DMS53 treated with DMSO at 0.1 percent for 48 hours (cell line): ENCODE measurements around the gene NDUFAF2.
"Not testable (repeated sequence)": the region's sequence is repeated elsewhere in the genome, so short reads cannot be mapped to it uniquely, and the experiment has no call there.

ENCODE experiments used
- DNase-seq: peaks from one replicate; lab custom pipeline; 2025; ENCODE audit not compliant: unreplicated experiment; lab: John Stamatoyannopoulos, UW

Gene NDUFAF2

GRCh38 chr5:60944904-60945812, at the start of gene NDUFAF2, which contains the start of gene ERCC8:
NDUFAF2 (plus strand) TSS chr5:60945205; CDS start chr5:60945256, 51 bp downstream.
ERCC8 (minus strand) TSS chr5:60945070; CDS start chr5:60945008, 62 bp downstream.
- DNase-seq: peak; percentile 78

GRCh38 chr5:60896991-60897390, 48.0 kb upstream of the NDUFAF2 start:
- DNase-seq: no peak

- no peak for DNase-seq
Measured at GRCh38 chr5:60903356-60903755, 41.6 kb upstream of the NDUFAF2 start.

GRCh38 chr5:60916646-60917045, 28.4 kb upstream of the NDUFAF2 start:
- no peak for DNase-seq

GRCh38 chr5:60918466-60918865, 26.5 kb upstream of the NDUFAF2 start:
- DNase-seq: no peak

- DNase-seq: no peak
Measured at GRCh38 chr5:60927450-60927849, 17.6 kb upstream of the NDUFAF2 start.

GRCh38 chr5:60929024-60929423, 16.0 kb upstream of the NDUFAF2 start:
- DNase-seq: no peak

- no peak for DNase-seq
Measured at GRCh38 chr5:60943624-60944023, 1.4 kb upstream of the NDUFAF2 start.

- DNase-seq: peak; percentile 55
Measured at GRCh38 chr5:60945813-60946187, 795 bp downstream of the NDUFAF2 start.

- DNase-seq: no peak
Measured at GRCh38 chr5:60948738-60949137, 3.7 kb downstream of the NDUFAF2 start.

GRCh38 chr5:60955239-60955638, 10.2 kb downstream of the NDUFAF2 start:
- DNase-seq: no peak

GRCh38 chr5:60958088-60958487, 13.1 kb downstream of the NDUFAF2 start:
- DNase-seq: no peak

GRCh38 chr5:60958712-60959111, 13.7 kb downstream of the NDUFAF2 start:
- DNase-seq: no peak

- DNase-seq: peak; percentile 13
Measured at GRCh38 chr5:60959156-60959555, 14.2 kb downstream of the NDUFAF2 start.

- DNase-seq: no peak
Measured at GRCh38 chr5:60960591-60960990, 15.6 kb downstream of the NDUFAF2 start.

GRCh38 chr5:60961685-60962084, 16.7 kb downstream of the NDUFAF2 start:
- DNase-seq: no peak

GRCh38 chr5:60972231-60972630, 27.2 kb downstream of the NDUFAF2 start:
- no peak for DNase-seq

- no peak for DNase-seq
Measured at GRCh38 chr5:60977956-60978737, 33.1 kb downstream of the NDUFAF2 start.

- no peak for DNase-seq
Measured at GRCh38 chr5:60978968-60979367, 34.0 kb downstream of the NDUFAF2 start.

- no peak for DNase-seq
Measured at GRCh38 chr5:60980511-60980910, 35.5 kb downstream of the NDUFAF2 start.

- DNase-seq: not testable (repeated sequence)
Measured at GRCh38 chr5:60982127-60982526, 37.1 kb downstream of the NDUFAF2 start.

GRCh38 chr5:60989790-60990189, 44.8 kb downstream of the NDUFAF2 start:
- DNase-seq: no peak
